Mesendoderm (in vitro differentiated cells): ENCODE results near the gene RNF133. TPM values are rescaled to one million over a fixed set of nuclear protein-coding genes. Genes with fewer than 3 reads are reported as not detected.

Experiments
- DNase-seq: peaks from one replicate; pipeline ENCODE4 v3.0.0; 2013
- H2AK5ac ChIP-seq: 2 replicates; pipeline ENCODE4 v1.6.1; 2013; ENCODE audit warnings: low read length, inconsistent platforms
- H2BK120ac ChIP-seq: 2 replicates; pipeline ENCODE4 v1.6.1; 2013; ENCODE audit warnings: low read depth, mild to moderate bottlenecking, low read length, moderate library complexity, mixed read lengths
- H2BK15ac ChIP-seq: replicated peaks from 2 replicates; pipeline ENCODE4 v1.6.1; 2013; ENCODE audit warnings: low read depth, mild to moderate bottlenecking, moderate library complexity
- H2BK5ac ChIP-seq: 2 replicates; pipeline ENCODE4 v1.6.1; 2013; ENCODE audit warnings: low read length, inconsistent platforms
- H3K18ac ChIP-seq: 2 replicates; pipeline ENCODE4 v1.6.1; 2013; ENCODE audit warnings: mild to moderate bottlenecking, low read length, mixed read lengths
- H3K23ac ChIP-seq: one replicate; pipeline ENCODE4 v1.6.1; 2013; ENCODE audit warnings: low read length
- H3K27ac ChIP-seq: 2 replicates; pipeline ENCODE4 v1.5.1; 2013; ENCODE audit warnings: low read depth, mild to moderate bottlenecking, inconsistent platforms, low read length, moderate library complexity
- H3K27me3 ChIP-seq: 2 replicates; pipeline ENCODE4 v1.6.1; 2013; ENCODE audit warnings: low read length, control low read depth, mild to moderate bottlenecking, inconsistent platforms; ENCODE audit not compliant: insufficient read depth, poor library complexity
- H3K36me3 ChIP-seq: 2 replicates; pipeline ENCODE4 v1.6.1; 2013; ENCODE audit warnings: low read length, inconsistent platforms; ENCODE audit not compliant: control insufficient read depth, insufficient read depth
- H3K4ac ChIP-seq: one replicate; pipeline ENCODE4 v1.6.1; 2013; ENCODE audit warnings: low read depth, mild to moderate bottlenecking, low read length, moderate library complexity
- H3K4me1 ChIP-seq: 2 replicates; pipeline ENCODE4 v1.6.1; 2013; ENCODE audit warnings: low read depth, low read length, inconsistent platforms; ENCODE audit not compliant: control insufficient read depth
- H3K4me2 ChIP-seq: 2 replicates; pipeline ENCODE4 v1.6.1; 2013; ENCODE audit warnings: low read length
- H3K4me3 ChIP-seq: 2 replicates; pipeline ENCODE4 v1.5.1; 2013; ENCODE audit warnings: mild to moderate bottlenecking, low read length
- H3K56ac ChIP-seq: one replicate; pipeline ENCODE4 v1.6.1; 2013; ENCODE audit warnings: low read length
- H3K79me1 ChIP-seq: 2 replicates; pipeline ENCODE4 v1.6.1; 2013; ENCODE audit warnings: low read length, inconsistent platforms
- H3K79me2 ChIP-seq: 2 replicates; pipeline ENCODE4 v1.6.1; 2013; ENCODE audit warnings: mild to moderate bottlenecking, low read length; ENCODE audit not compliant: control insufficient read depth, insufficient read depth
- H3K9ac ChIP-seq: 2 replicates; pipeline ENCODE4 v1.6.1; 2013; ENCODE audit warnings: low read length, inconsistent platforms
- H4K5ac ChIP-seq: one replicate; pipeline ENCODE4 v1.6.1; 2013; ENCODE audit warnings: low read length
- H4K8ac ChIP-seq: one replicate; pipeline ENCODE4 v1.6.1; 2013; ENCODE audit warnings: low read depth, mild to moderate bottlenecking, control low read depth, low read length, moderate library complexity
- WGBS: extraction: QIAGEN DNeasy Blood & Tissue Kit; methylation state at CpG from one replicate; pipeline ENCODE4 v1.1.7; 2013; ENCODE audit warnings: low lambda C conversion rate, missing lambda C conversion rate; ENCODE audit not compliant: insufficient coverage; ENCODE audit errors: extremely low coverage; 5-methylcytosine and 5-hydroxymethylcytosine counted together
- small RNA-seq: library from polyadenylated mRNA; stranded (forward); fragments of <200 nt; extraction: miRNeasy Mini kit (QIAGEN cat#:217004); gene quantifications from one replicate; pipeline ENCODE3, GENCODE V24; 2013; ENCODE audit not compliant: insufficient read depth

Gene RNF133

DNA sequence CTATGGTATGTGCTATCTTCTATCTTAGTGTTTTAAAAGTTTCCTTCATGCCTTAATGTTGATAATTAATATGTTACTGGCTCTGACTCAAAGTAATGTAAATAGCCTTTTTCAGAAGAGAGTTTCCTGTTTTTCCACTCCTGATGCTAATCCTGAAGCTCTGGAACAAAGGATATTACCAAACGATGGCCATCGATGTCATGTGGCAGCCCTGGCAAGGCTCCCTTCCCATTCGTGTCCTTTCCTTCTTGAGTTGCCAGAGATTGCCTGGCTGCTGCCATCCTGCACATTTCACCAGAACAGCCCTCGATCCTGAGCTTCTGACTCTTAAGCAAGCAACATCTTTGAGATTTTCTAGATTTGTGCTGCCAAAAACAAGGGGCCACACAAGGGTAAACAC is 46.0 kb downstream of the RNF133 start:
- no peak for DNase-seq
- Histone ChIP-seq H4K8ac (no peak overlapping the region), H3K27ac (no peak overlapping the region), H4K5ac (no peak overlapping the region), H2BK120ac (no peak overlapping the region), H2AK5ac (no peak overlapping the region), H2BK15ac (no peak overlapping the region), H3K79me1 (no peaks in the 10 kb centered on the region), H3K36me3 (no peaks in the 10 kb centered on the region), H3K79me2 (no peaks in the 10 kb centered on the region), H3K56ac (no peak overlapping the region), H3K27me3 (no peaks in the 10 kb centered on the region), H2BK5ac (no peak overlapping the region), H3K4me1 (no peaks in the 10 kb centered on the region), H3K4ac (no peak overlapping the region), H3K23ac (no peak overlapping the region), H3K4me3 (no peak overlapping the region), H3K4me2 (no peak overlapping the region), H3K18ac (no peak overlapping the region), H3K9ac (no peak overlapping the region)
- WGBS = no CpG with 5 or more reads among the region's 4 CpGs

DNA sequence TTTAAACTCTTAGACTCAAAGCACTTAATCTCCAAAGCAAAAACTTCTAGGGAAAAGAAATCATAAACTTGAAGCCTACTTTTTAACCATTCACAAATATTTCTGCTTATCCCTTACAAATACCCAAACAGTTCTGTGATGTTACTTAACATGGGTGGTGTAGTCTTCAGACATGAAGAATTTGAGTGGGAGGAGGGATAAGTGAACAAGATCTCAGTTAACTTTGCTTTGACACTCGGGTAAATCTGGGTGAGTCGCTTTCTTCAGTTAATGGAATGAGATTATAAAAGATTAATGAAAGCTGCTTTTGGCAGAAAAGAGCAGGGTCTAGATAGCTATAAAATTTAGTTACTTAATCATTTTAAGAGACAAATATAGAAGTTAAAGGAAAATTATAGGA is 47.5 kb downstream of the RNF133 start:
- Histone ChIP-seq H2AK5ac (no peak overlapping the region), H3K4me3 (no peak overlapping the region), H3K9ac (no peak overlapping the region), H3K79me2 (no peaks in the 10 kb centered on the region), H3K23ac (no peak overlapping the region), H3K27me3 (no peaks in the 10 kb centered on the region), H4K8ac (no peak overlapping the region), H3K4ac (no peak overlapping the region), H3K36me3 (no peaks in the 10 kb centered on the region), H3K18ac (no peak overlapping the region), H3K27ac (no peak overlapping the region), H3K79me1 (no peaks in the 10 kb centered on the region), H3K56ac (no peak overlapping the region), H3K4me1 (no peaks in the 10 kb centered on the region), H4K5ac (no peak overlapping the region), H2BK15ac (no peak overlapping the region), H2BK120ac (no peak overlapping the region), H3K4me2 (no peak overlapping the region), H2BK5ac (no peak overlapping the region)
- no peak for DNase-seq
- no CpG with 5 or more reads among the region's 2 CpGs for WGBS

Small RNA genes within 50 kb of the gene (small RNA-seq; reads per million reads assigned to genes)
- not detected for gene AC006463.1
